GM19455 (cell line): ENCODE data around the gene IRX3.
"Not testable (repeated sequence)": the region's sequence is repeated elsewhere in the genome, so short reads cannot be mapped to it uniquely, and the experiment has no call there.

Experiments used
- ATAC-seq: cut with Tn5 transposase; IDR thresholded peaks from one replicate; pipeline ENCODE4 v1.9.1; 2021; ENCODE audit not compliant: unreplicated experiment

The IRX3 gene

DNA sequence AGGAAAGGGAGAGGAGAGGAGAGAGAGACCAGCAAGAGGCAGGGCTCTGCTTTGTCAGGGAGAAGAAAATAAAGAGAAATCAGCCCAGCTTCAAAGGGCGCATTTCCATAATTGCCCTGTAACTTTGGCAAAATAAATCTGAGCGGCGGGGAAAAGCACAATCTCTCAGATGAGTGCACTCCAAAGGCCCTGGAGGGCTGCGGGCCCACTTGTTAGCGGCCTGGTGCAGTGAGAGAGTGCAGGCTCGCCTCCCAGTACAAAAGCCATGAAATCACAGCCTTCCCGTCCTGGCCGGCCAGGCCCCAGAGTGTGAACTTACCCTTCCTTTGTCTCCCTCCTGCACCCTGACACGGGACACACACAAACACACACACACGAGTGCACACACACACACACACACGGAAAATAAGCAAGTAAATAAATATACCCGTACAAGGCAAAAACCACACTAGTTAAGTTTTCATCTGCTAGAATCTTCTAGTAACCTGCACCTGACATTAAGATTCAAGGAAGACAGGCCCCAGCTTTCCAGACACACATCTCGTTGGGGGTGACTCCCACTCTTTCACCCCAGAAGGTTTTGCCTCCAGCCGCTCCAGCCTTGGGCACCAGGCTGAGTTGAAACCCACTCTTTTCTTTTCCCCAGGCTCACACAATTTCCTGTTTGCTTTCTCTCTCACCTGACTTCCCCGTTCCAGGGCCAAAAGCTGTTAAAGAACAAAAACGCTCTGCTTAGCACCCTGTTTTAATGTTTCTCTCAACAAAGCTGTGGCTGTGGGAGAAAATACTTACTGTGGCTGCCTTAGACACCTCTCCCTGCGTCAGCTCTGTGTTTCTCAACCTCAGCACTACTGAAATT, 8.5 kb downstream of the IRX3 start:
- ATAC-seq: no peak

GRCh38 chr16:54275956-54276355, 10.6 kb downstream of the IRX3 start:
- no peak for ATAC-seq

DNA sequence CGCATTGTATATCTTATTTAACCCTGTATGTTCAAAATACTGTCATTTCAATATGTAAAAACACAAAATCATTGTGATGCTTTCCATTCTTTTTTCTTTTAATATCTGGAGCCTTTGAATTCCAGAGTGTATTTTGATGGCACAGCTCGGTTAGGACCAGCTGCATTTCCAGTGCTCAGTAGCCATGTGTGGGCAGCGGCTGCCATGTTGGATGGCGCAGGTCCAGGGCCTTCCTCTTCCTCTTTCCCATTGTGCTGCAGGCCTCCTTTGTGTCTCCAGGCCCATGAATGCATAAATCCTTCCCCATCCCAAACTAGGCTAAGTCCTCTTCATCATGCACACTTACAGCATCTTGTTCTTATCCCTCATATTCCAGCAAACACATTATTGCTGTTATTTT, 13.0 kb downstream of the IRX3 start:
- ATAC-seq: no peak

GRCh38 chr16:54270711-54271110, 15.9 kb downstream of the IRX3 start:
- ATAC-seq: no peak

DNA sequence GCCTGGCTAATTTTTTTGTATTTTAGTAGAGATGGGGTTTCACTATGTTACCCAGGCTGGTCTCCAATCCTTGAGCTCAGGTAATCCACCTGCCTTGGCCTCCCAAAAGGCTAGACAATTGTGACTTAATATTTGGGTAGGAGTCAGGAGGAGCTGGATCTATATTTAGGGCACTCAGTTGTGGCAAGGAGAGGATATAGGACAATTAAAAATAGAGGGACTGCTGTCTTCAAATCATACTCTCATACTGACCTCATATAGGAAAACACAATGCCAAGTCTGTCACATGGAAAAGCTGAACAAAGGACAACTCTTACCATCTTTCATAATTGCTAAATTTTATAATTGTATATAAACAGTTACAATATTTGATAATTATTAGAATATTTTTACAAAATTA, 17.1 kb downstream of the IRX3 start:
- no peak for ATAC-seq

- no peak for ATAC-seq
Observed at GRCh38 chr16:54268766-54269165, 17.8 kb downstream of the IRX3 start.

GRCh38 chr16:54268340-54268739, 18.2 kb downstream of the IRX3 start:
- ATAC-seq: no peak

DNA sequence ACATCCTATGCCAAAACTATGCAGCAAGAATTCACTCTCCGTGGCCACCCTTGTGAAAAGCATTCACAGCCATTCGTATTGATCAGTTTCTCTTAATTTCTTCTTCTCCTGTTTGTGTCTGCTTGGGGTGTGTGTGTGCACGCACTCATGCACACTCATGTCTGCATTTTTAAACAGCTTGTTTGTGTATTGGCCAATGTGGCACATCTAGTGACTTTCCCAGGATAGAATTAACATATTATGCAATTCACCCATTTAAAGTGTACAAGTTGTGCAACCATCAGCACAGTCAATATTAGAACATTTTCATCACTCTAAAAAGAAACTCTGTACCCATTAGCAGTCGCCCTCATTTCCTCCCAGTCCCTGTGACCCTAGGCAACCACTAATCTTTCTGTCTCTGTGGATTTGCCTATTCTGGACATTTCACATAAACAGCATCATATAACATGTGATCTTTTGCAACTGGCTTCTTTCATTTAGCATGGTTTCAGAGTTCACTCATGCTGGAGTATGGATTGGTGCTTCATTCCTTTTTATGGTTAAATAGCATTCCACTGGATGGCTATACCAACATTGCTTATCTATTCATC, 20.1 kb downstream of the IRX3 start:
- no peak for ATAC-seq

- ATAC-seq: no peak
Observed at GRCh38 chr16:54265575-54266107, 20.9 kb downstream of the IRX3 start.

DNA sequence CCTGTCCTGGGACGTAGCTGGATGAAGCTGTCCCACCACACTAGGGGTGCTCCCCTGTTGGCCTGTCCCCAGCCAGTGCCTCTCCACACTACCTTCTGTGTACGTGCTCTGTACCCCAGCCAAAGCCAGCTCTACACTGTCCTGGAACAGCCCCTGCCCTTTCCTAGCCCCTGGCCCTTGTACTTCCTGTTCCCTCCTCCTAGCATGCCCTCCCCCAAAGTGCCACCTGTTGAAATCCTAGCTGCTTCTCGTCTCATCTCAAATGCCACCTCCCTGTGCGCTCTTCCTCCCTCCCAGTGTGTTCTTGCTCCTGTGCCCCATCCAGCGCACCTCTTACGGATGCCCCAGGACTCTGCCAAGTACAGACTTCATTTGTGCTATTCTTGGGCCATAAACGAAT, 33.5 kb downstream of the IRX3 start:
- no peak for ATAC-seq

GRCh38 chr16:54248863-54249710, 37.5 kb downstream of the IRX3 start:
- no peak for ATAC-seq

GRCh38 chr16:54247705-54248104, 38.9 kb downstream of the IRX3 start:
- not testable (repeated sequence) for ATAC-seq

- ATAC-seq: no peak
Observed at GRCh38 chr16:54246454-54246821, 40.1 kb downstream of the IRX3 start.

- ATAC-seq: no peak
Observed at GRCh38 chr16:54245788-54246453, 40.7 kb downstream of the IRX3 start.

- ATAC-seq: no peak
Observed at GRCh38 chr16:54244061-54244886, 42.3 kb downstream of the IRX3 start.

- ATAC-seq: no peak
Observed at GRCh38 chr16:54243202-54243601, 43.4 kb downstream of the IRX3 start.

DNA sequence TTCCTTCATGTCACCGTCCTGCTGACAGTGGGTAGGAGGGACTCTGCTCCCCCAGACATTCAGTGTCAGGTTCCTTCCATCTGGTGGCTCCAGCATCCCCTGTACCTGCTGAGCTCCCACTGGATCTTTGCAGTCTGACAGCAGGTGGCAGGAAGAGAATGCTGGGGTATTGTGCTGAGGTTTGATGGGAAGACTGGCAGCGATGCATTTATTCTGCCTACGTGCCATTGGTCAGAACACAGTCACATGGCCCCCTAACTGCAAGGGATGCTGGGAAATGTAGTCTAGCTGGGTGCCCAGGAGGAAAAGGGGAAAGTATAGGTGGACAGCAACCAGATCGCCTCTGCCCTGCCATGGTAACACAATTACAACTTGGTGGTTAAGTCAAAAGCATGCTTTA, 44.4 kb downstream of the IRX3 start:
- ATAC-seq: no peak

GRCh38 chr16:54241525-54241924, 45.1 kb downstream of the IRX3 start:
- ATAC-seq: no peak

- no peak for ATAC-seq
Observed at GRCh38 chr16:54240271-54241129, 46.1 kb downstream of the IRX3 start.
